SK-N-SH treated with all-trans-retinoic acid at 6 μM for 48 hours (cell line): ENCODE data around the gene SEH1L.

Source experiments
- CREB5 ChIP-seq: fragments of 250-450 bp; sonication (Bioruptor Pico); IDR thresholded peaks from 2 replicates; pipeline ENCODE4 v1.5.1; 2020; ENCODE audit warnings: low read depth, mild to moderate bottlenecking, moderate library complexity
- ISL1 ChIP-seq: fragments of 250-450 bp; sonication (Bioruptor Pico); IDR thresholded peaks from 2 replicates; pipeline ENCODE4 v2.1.2; 2022; ENCODE audit warnings: mild to moderate bottlenecking, moderate library complexity
- ZNF565 ChIP-seq: fragments of 450-650 bp; formaldehyde crosslinking; conservative IDR thresholded peaks from 2 replicates; pipeline ENCODE4 v1.5.0; 2020; ENCODE audit warnings: low read depth, mild to moderate bottlenecking, moderate library complexity
- ZNF8 ChIP-seq: fragments of 450-650 bp; formaldehyde crosslinking; IDR thresholded peaks from 2 replicates; pipeline ENCODE4 v1.5.0; 2020; ENCODE audit warnings: mild to moderate bottlenecking, moderate library complexity
- TF ChIP-seq, protein P1 (sequence below): fragments of 250-450 bp; sonication (Bioruptor Pico); IDR thresholded peaks from 2 replicates; pipeline ENCODE4 v1.8.0; 2020; ENCODE audit warnings: mild to moderate bottlenecking, moderate library complexity, borderline replicate concordance

DNA sequence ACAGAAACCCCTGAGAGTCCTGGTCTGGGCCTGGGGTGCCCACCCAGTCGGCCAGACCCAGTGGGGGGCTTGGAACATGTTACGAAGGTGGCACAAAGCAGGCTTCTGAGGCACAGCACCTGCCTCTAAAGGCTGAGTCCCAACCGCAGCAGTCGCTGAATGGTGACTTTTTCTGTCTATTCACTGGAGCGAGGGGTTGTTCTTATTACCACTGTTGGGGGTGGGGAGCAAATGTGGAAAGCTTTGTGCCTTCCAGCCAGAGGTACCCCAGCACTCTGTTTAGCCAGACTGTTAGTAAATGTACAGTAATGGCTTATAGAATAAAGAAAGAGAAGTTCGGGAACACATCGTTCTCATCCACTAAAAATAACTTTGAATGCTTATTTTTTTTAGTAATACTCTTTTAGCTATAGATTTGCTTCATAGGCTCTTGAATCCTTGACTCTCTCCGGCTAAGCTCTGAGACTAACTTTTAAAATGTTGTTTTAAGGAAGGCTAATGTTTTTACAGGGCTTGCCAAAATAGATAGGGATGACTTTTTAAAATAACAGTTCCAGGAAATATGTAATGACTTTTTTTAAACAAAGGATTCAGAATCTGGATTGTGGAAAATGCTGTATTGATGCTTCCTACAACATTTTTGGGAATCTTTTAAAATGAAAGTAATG is 40.4 kb upstream of the SEH1L start:
- TF ChIP-seq CREB5 (CRISPR knock-in tag) (no peak), ZNF8 (CRISPR knock-in tag) (no peak), ISL1 (CRISPR knock-in tag) (no peak; the same call in none of the 2 replicates), ZNF565 (CRISPR knock-in tag) (no peak)
- TF ChIP-seq, protein P1, sequence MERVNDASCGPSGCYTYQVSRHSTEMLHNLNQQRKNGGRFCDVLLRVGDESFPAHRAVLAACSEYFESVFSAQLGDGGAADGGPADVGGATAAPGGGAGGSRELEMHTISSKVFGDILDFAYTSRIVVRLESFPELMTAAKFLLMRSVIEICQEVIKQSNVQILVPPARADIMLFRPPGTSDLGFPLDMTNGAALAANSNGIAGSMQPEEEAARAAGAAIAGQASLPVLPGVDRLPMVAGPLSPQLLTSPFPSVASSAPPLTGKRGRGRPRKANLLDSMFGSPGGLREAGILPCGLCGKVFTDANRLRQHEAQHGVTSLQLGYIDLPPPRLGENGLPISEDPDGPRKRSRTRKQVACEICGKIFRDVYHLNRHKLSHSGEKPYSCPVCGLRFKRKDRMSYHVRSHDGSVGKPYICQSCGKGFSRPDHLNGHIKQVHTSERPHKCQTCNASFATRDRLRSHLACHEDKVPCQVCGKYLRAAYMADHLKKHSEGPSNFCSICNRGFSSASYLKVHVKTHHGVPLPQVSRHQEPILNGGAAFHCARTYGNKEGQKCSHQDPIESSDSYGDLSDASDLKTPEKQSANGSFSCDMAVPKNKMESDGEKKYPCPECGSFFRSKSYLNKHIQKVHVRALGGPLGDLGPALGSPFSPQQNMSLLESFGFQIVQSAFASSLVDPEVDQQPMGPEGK = no peak
